ENCODE results near the gene ITGB1.
"Not testable (repeated sequence)": the region's sequence is repeated elsewhere in the genome, so short reads cannot be mapped to it uniquely, and the experiment has no call there.

DNA sequence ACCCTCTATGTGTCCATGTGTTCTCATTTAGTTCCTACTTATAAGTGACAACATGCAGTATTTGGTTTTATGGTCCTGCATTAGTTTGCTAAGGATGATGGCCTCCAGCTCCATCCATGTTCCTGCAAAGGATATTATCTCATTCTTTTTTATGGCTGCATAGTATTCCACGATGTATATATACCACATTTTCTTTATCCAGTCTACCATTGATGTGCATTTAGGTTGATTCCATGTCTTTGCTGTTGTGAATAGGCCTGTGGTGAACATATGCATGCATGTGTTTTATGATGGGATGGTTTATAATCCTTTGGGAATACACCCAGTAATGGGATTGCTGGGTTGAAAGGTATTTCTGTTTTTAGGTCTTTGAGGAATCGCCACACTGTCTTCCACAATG lies 36.6 kb upstream of the ITGB1 start:
- TF ChIP-seq MXI1 (IDR thresholded peaks at IDR 0.05; ENCODE audit: low read depth, low read length); ESRRA (IDR thresholded peaks at IDR 0.05; ENCODE audit: low read length); CTCF (IDR thresholded peaks at IDR 0.05 in 2 of 3, conservative IDR thresholded peaks at IDR 0.05 in 1 of 3; ENCODE audit: control insufficient read depth in 2 of 3, extremely low read depth in 1 of 3, insufficient read depth in 1 of 3, low read depth in 3 of 3, low read length in 3 of 3); USF2 (IDR thresholded peaks at IDR 0.05; ENCODE audit: borderline replicate concordance, low read depth, low read length); RBBP5 (conservative IDR thresholded peaks at IDR 0.05): not testable (repeated sequence)
